Measurements from ENCODE around the gene BRD8.

GRCh38 chr5:138216799-138217198 is 38.4 kb upstream of the BRD8 start:
- TF ChIP-seq EP300 (IDR thresholded peaks at IDR 0.05): no peak
- TF ChIP-seq, protein P1, sequence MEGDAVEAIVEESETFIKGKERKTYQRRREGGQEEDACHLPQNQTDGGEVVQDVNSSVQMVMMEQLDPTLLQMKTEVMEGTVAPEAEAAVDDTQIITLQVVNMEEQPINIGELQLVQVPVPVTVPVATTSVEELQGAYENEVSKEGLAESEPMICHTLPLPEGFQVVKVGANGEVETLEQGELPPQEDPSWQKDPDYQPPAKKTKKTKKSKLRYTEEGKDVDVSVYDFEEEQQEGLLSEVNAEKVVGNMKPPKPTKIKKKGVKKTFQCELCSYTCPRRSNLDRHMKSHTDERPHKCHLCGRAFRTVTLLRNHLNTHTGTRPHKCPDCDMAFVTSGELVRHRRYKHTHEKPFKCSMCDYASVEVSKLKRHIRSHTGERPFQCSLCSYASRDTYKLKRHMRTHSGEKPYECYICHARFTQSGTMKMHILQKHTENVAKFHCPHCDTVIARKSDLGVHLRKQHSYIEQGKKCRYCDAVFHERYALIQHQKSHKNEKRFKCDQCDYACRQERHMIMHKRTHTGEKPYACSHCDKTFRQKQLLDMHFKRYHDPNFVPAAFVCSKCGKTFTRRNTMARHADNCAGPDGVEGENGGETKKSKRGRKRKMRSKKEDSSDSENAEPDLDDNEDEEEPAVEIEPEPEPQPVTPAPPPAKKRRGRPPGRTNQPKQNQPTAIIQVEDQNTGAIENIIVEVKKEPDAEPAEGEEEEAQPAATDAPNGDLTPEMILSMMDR (IDR thresholded peaks at IDR 0.05): no peak
- no peak for TF ChIP-seq POLR2AphosphoS5 (IDR thresholded peaks at IDR 0.05)

Data from upper lobe of left lung (tissue), 4 donors.